Vagina (tissue), 2 donors: ENCODE measurements around the gene SURF4. TPM values are rescaled to one million over a fixed set of nuclear protein-coding genes. Genes with fewer than 3 reads are reported as not detected.
A peak's percentile ranks its signal among the peaks of the same experiment; 100 is the strongest.
"Not testable (repeated sequence)": the region's sequence is repeated elsewhere in the genome, so short reads cannot be mapped to it uniquely, and the experiment has no call there.

Experiments
- DNase-seq, 2 donors: peaks; one replicate each; pipeline ENCODE4 v3.0.0-alpha.2; 2017; ENCODE audit errors: extremely low spot score in 2 of 2
- H3K27ac ChIP-seq: fragments of 200-600 bp; sonication (generic); one replicate; pipeline ENCODE4 v1.5.1; 2019
- H3K27me3 ChIP-seq: fragments of 200-600 bp; sonication (generic); one replicate; pipeline ENCODE4 v1.5.1; 2019
- H3K36me3 ChIP-seq, 2 donors: fragments of 200-600 bp; sonication (generic); one replicate each; pipeline ENCODE4 v1.5.1; 2017 to 2019
- H3K4me1 ChIP-seq: fragments of 200-600 bp; sonication (generic); one replicate; pipeline ENCODE4 v1.5.1; 2019
- H3K4me3 ChIP-seq, 2 donors: fragments of 200-600 bp; sonication (generic); 1 replicate in 1 of 2; 2 replicates in 1 of 2; pipeline ENCODE4 v1.5.1; 2016 to 2019
- H3K9me3 ChIP-seq: fragments of 200-600 bp; sonication (generic); one replicate; pipeline ENCODE4 v1.5.1; 2019
- CTCF ChIP-seq, 3 experiments: fragments of 450-650 bp in 2 of 3; fragments of 200-600 bp in 1 of 3; sonication (generic) in 1 of 3; IDR thresholded peaks; one replicate each; pipeline ENCODE4 v1.5.1; 2017 to 2019; ENCODE audit warnings: antibody characterized with exemption in 3 of 3, mild to moderate bottlenecking in 2 of 3, moderate library complexity in 2 of 3
- POLR2A ChIP-seq, 2 donors: fragments of 450-650 bp; IDR thresholded peaks; one replicate each; pipeline ENCODE4 v1.6.1; 2017; ENCODE audit warnings: antibody characterized with exemption in 2 of 2, mild to moderate bottlenecking in 2 of 2, moderate library complexity in 2 of 2
- POLR2AphosphoS5 ChIP-seq, 2 donors: sonication (generic); formaldehyde crosslinking; IDR thresholded peaks; one replicate each; pipeline ENCODE4 v1.9.0; 2017; ENCODE audit warnings: antibody characterized with exemption in 2 of 2, mild to moderate bottlenecking in 2 of 2, low read depth in 1 of 2; ENCODE audit not compliant: insufficient read depth in 1 of 2
- intact Hi-C: fragments of 100-400 bp; cut with DNase I; formaldehyde crosslinking; loops from one replicate; pipeline ENCODE4 v1.15.1; 2023
- total RNA-seq: library from RNA; depleted of rRNA; stranded (reverse); fragments of >200 nt; gene quantifications from one replicate; pipeline ENCODE4 v1.2.3, GENCODE V29; 2016

Gene SURF4
- total RNA-seq, 1 donor from 2014 or later: 112 TPM

DNA sequence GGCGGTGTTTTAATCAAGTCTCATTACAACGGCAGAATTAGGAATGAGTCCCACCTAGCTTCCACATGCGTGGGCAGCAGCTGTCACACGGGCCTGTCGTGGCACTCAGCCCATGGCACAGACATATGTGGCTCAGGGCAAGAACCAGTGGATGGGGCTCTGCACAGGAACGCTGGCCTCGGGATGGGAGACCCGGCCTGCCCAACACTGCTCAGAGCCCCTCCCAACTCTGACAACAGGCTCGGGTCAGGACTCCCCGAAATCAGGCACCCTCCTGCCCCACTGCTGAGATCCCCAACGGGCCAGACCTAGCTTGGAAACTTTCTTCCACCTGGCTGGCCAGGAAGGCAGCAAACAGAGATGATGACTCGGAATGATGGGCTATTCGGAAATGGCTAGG lies 34.9 kb downstream of the SURF4 start:
- DNase-seq: no peak
- H3K9me3 ChIP-seq: no peaks in the 10 kb centered on the region
- no peak overlapping the region for H3K4me3 ChIP-seq
- peaks cover 0 to 59% of the 10 kb centered on the region in 2 donors for H3K36me3 ChIP-seq
- intact Hi-C loops: no loop called here
- H3K4me1 ChIP-seq: peaks cover 11% of the 10 kb centered on the region
- H3K27ac ChIP-seq: no peak overlapping the region
- H3K27me3 ChIP-seq: no peaks in the 10 kb centered on the region
- TF ChIP-seq POLR2A (IDR thresholded peaks at IDR 0.05) (no peak), CTCF (IDR thresholded peaks at IDR 0.05) (no peak), POLR2AphosphoS5 (IDR thresholded peaks at IDR 0.05; ENCODE audit: insufficient read depth in 1 of 2, low read depth in 1 of 2) (no peak)

GRCh38 chr9:133340256-133340655 lies 35.6 kb downstream of the SURF4 start:
- peaks cover 11% of the 10 kb centered on the region for H3K4me1 ChIP-seq
- H3K9me3 ChIP-seq: no peaks in the 10 kb centered on the region
- intact Hi-C loops: no loop called here
- no peak for TF ChIP-seq POLR2AphosphoS5 (IDR thresholded peaks at IDR 0.05; ENCODE audit: insufficient read depth in 1 of 2, low read depth in 1 of 2)
- no peak for TF ChIP-seq CTCF (IDR thresholded peaks at IDR 0.05)
- no peak for TF ChIP-seq POLR2A (IDR thresholded peaks at IDR 0.05)
- no peak overlapping the region for H3K4me3 ChIP-seq
- H3K27me3 ChIP-seq: no peaks in the 10 kb centered on the region
- H3K27ac ChIP-seq: no peak overlapping the region
- no peak for DNase-seq
- peaks cover 0 to 56% of the 10 kb centered on the region in 2 donors for H3K36me3 ChIP-seq

- no peak for TF ChIP-seq POLR2AphosphoS5 (IDR thresholded peaks at IDR 0.05; ENCODE audit: insufficient read depth in 1 of 2, low read depth in 1 of 2)
- no peak for TF ChIP-seq CTCF (IDR thresholded peaks at IDR 0.05)
- no peak for TF ChIP-seq POLR2A (IDR thresholded peaks at IDR 0.05)
- intact Hi-C loops: no loop called here
- DNase-seq: no peak
- Histone ChIP-seq H3K4me3 (no peak overlapping the region), H3K27ac (no peak overlapping the region), H3K27me3 (no peaks in the 10 kb centered on the region), H3K9me3 (no peaks in the 10 kb centered on the region), H3K4me1 (peaks cover 18% of the 10 kb centered on the region), H3K36me3 (peaks cover 0 to 50% of the 10 kb centered on the region in 2 donors)
Observed at GRCh38 chr9:133339641-133340040, 36.2 kb downstream of the SURF4 start.

DNA sequence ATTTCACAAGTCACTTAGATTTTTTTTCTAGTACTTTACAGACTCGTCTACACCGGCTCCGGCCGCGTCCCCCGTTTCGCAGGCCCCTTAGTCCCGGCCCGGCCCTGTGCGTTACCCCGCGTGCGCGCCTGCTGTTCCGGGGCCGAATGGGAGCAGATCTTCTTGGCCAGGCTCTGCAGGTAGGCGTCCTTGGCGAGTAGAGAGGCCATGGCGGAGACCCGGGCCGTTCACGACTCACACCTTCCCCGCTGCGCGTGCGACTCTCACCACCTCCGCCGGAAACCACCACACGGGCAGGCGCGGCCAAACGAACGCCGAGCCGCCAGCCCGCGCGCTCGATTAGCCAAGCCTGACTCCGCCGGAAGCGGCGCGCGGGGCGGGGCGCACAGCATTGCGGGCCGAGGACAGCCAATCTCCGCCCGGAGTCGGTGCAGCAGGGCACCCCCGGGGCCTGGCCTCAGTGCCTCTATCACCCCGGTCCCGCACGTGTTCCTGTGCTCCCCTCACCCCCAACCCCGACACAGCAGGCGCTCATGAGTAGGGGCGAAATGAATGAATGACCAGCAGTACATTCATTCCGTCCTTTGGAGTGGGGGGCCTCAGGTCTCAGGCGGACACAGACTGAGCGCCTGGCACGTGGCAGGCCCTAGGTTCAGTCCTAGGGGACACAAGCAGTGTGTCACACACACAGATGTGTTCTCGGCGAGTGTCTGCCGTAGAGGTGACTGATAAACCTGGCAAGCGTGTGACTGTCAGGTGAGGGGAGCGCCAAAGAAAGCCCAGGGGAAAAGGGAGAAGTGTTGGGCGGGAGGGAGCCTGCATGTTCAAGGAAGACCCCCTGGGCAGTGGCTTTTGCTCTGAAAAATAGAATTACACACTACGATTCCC lies 39.7 kb downstream of the SURF4 start, which contains the start of gene SURF6:
TSS of gene SURF6 (minus strand) at position 265 of the 888 bp plus-strand sequence. CDS start at position 209, 56 bp downstream.
- Histone ChIP-seq H3K27ac (peak within 1 kb of the TSS; percentile 49), H3K4me1 (peaks cover 31% of the 10 kb centered on the region), H3K36me3 (peaks cover 0 to 47% of the 10 kb centered on the region in 2 donors), H3K9me3 (no peaks in the 10 kb centered on the region), H3K27me3 (no peaks in the 10 kb centered on the region), H3K4me3 (peak within 1 kb of the TSS; percentile 84 to 91)
- intact Hi-C loops: no loop called here
- no peak for DNase-seq
- TF ChIP-seq POLR2AphosphoS5 (IDR thresholded peaks at IDR 0.05; ENCODE audit: insufficient read depth in 1 of 2, low read depth in 1 of 2) (peak; percentile 88 to 97), POLR2A (IDR thresholded peaks at IDR 0.05) (peak in 1 of 2 donors; percentile 20), CTCF (IDR thresholded peaks at IDR 0.05) (no peak)

DNA sequence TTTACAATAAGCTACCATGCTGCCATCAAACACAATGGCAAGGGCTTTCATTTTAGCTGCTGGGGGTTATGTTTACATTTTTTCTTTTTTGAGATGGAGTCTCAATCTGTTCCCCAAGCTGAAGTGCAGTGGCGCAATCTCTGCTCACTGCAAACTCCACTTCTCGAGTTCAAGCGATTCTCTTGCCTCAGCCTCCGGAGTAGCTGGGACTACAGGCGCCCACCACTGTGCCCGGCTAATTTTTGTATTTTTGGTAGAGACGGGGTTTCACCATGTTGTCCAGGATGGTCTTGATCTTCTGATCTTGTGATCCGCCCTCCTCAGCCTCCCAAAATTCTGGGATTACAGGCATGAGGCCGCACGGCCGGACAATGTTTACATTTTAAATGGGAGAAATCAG lies 41.0 kb downstream of the SURF4 start:
- H3K27me3 ChIP-seq, DNase-seq, intact Hi-C loops, H3K27ac ChIP-seq, H3K9me3 ChIP-seq: not testable (repeated sequence)
- Histone ChIP-seq H3K4me3 (peak overlapping the region; percentile 84 to 91), H3K4me1 (peaks cover 31% of the 10 kb centered on the region), H3K36me3 (peaks cover 0 to 42% of the 10 kb centered on the region in 2 donors)
